HG02885 (cell line): Measurements from ENCODE around the gene IFNG-AS1.

ENCODE experiments used
- ATAC-seq: cut with Tn5 transposase; IDR thresholded peaks from one replicate; pipeline ENCODE4 v1.9.1; 2021; ENCODE audit warnings: mild to moderate bottlenecking; ENCODE audit not compliant: unreplicated experiment, poor library complexity

IFNG-AS1 gene

DNA sequence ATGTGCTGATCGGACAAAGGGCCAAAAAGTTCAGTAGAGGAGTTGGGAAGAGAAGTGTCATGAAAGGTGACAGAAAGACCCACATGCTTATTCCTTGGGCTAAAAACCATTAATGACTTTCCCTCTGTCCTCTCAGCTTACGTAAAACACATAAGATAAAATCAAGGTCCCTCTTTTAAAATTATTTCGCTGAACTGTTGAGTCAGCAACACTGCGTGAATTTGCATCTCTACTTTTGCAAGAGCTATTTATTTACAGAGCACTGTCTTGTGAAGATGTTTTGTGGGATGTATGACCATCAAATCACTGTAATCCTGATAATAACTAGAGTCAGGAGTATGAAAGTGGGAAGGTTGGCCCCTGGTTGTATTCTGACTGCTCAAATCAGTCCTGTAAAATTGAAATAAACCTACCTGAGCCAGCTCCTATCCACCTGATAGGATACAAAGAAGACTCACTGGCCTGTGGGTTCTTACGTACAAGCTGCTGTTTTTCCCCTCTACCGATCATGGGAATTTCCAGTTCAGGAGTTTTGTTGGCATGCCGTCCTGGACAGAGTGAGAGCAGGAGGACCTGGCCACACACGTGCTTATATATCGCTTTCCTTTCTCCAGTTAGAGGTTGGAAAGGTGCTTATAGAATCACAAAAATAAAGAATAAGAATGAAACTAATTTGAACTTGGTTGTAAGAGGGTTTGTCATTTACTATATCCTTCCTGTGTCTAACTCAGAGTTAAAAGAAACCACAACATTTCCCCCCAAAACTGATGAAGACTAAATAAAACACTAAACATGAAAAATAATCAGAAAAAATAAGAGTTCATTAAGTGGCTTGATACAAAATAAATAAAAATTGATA is 42.9 kb downstream of the IFNG-AS1 start:
- ATAC-seq: no peak

DNA sequence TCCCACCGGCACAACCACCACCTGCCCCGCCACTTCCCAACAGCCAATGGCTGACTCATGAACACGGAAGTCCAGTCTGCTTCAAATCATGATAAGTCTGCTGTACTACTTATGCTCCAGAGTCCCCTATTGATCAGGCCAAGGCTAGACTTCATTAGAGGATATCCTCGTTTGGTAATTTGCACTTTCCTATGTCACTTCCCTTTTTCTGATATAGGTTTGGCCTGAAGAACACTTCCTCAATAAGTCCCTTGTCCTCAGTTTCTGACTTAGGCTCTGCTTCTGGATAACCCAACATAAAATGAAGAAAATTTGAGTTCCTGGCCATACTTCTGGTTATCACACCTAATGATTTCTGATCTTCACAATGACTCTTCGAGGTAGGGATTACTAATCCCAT is 45.3 kb downstream of the IFNG-AS1 start:
- ATAC-seq: no peak

DNA sequence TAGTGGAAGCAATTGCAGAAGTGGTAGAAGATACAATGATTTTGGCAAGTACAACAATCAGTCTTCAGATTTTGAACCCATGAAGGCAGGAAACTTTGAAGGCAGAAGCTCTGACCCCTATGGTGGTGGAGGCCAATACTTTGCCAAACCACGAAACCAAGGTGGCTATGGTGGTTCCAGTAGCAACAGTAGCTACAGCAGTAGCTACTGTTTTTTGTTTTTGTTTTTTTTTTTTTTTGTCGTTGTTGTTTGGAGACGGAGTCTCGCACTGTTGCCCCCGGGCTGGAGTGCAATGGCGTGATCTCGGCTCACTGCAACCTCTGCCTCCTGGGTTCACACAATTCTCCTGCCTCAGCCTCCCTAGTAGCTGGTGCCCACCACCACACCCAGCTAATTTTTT is 47.4 kb downstream of the IFNG-AS1 start:
- ATAC-seq: no peak

DNA sequence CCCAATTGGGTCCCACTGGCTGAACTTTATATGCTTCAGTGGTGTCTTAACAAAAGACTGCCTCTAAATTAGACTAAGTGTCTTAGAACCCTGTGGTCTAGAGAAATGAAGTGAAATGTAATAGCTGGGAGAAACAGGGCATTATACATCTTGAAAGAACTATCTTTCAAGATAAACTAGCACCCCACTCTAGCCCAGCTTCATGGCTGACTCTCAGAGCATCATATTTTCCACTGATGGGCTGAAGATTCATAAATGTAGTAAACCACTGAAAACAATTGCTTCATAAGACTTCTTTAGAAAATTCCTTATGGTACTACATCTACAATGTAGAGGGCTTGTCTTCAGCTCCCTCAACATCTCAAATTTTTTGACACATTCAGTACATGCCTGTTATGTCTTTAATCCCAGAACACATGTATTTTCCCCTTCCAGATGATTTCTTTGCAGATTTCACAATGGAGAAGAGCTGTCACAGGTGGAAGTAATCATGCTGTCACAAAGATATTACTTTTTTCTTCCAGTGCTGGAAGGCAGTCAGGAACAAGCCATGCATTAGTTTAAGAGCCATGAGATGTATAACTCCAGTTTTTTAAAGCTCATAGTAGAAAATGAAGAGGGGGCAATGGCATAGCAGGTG is 48.5 kb downstream of the IFNG-AS1 start:
- no peak for ATAC-seq

DNA sequence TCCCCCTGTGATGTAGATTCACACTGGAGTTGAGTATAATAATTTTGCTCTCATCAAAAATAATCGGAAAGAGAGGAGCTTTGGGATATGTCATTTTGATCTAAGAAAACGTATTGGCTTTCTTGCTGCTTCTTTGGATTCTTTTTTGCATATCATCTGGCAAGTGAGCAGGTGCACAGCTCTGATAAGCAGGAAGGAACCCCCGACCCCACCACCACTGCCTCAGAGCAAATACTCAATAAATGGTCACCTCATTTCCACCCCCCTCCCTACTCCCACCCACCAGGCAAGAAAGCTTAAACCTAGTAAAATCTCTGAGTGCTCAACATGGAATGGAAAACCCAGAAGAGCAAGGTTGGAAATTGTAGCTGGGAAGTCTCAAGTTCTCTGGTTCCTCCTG is 49.4 kb downstream of the IFNG-AS1 start:
- no peak for ATAC-seq

DNA sequence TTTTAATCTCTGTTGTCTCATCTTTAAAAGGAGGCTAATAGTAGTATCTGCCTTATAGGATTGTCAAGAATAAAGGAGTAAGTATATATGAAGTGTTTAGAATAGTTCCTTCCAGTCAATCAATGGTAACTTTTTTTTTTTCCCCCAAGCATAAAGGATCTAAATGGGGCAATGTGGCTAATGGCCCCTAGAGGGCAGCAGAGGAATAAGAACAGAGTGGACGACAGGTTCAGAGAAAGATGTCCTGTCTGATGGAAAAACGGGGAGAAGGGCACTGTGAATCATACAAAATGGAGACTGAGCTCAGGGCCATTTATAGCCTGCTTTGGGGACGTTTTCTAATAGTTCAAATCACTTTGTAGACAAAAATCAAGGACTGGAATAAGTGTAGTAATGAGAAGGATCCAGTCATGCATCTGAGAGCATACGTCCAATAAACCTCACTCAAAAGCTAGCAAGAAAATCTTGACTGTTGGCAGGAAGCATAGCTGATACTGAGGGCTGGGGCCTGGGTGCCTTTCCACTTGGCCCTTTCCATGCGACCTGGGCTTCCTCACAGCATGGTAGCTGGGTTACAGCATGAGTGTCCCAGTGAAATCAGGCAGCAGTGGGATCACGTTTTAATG is 51.3 kb downstream of the IFNG-AS1 start:
- ATAC-seq: peak; percentile 51

DNA sequence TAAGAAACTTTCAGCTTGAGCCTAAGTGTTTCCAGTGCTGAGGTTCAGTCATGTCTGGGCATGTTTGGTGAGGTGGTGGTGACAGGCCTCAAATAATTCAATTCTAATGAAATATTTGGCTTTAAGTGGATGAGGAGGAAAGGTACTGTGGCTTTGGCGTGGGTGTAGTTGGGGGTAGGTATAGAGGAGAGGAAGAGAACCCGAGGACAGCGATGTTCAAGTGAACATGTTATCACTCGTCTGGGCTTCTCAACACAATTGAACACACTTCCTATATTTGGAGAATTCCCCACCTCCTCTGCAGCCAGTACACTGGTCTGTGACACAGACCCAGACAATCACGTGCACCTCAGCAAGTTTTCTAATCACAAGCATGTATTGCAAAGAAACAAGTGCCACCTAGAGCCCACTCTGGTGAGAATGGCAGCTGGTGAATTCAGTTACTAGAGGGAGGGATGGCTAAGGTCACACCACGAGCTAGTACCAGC is 53.0 kb downstream of the IFNG-AS1 start:
- peak; percentile 83 for ATAC-seq

DNA sequence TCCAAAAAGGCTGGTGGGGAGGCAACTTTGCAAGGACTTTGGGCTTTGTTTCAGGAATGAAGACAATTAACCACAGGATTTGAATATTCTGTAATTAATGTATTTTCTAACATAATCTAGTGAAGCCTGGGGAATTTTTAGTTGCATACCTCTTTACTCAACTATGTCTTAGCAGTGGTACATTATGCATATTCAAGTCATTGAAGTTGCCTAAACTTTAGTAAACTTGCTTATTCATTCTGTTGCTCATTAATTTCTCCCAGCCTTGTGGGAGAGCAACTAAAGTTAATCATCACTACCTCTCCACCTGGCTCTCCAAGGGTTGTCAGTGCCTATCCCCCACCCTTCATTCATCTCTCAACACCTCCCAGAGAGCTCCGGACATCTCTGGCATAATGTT is 54.2 kb downstream of the IFNG-AS1 start:
- ATAC-seq: no peak

DNA sequence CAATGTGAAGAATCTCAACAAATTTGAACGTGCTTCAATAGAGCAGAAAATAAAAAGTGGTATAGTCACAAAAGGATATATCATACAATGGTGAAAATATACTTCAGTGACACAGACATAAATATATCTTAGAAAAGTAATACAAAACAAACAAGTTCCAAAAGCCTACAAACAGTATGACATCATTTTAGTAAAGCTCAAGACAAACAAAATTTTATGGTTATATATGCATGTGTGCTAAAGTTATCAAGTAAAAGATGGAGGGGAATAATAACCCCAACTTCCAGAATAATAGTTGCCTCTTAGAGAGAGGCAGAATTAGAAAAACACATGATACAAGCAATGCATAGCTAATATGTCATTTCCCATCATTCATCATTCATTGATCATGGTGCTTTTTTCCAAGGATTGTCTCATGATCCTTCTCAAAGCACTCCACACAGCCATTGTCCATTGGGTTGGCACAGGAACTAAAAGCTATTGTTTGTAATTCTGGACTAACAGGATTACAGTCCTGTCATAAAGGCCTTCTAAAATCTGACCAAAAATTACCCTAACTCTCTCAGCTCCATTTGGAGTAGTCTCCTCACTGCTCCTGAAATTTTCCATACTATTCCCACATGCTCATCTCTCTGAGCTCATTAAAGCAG is 59.5 kb downstream of the IFNG-AS1 start:
- ATAC-seq: no peak

DNA sequence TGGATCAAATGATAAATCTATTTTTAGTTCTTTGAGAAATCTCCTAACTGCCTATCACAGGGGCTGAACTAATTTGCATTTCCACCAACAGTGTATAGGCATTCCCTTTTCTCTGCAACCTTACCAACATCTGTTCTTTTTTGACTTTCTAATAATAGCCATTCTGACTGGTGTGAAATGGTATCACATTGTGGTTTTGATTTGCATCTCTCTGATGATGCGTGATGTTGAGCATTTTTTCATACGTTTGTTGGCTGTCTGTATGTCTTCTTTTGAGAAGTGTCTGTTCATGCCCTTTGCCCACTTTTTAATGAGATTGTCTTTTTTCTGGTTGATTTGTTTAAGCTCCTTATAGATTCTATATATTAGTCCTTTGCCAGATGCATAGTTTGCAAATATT is 67.1 kb downstream of the IFNG-AS1 start:
- ATAC-seq: no peak

DNA sequence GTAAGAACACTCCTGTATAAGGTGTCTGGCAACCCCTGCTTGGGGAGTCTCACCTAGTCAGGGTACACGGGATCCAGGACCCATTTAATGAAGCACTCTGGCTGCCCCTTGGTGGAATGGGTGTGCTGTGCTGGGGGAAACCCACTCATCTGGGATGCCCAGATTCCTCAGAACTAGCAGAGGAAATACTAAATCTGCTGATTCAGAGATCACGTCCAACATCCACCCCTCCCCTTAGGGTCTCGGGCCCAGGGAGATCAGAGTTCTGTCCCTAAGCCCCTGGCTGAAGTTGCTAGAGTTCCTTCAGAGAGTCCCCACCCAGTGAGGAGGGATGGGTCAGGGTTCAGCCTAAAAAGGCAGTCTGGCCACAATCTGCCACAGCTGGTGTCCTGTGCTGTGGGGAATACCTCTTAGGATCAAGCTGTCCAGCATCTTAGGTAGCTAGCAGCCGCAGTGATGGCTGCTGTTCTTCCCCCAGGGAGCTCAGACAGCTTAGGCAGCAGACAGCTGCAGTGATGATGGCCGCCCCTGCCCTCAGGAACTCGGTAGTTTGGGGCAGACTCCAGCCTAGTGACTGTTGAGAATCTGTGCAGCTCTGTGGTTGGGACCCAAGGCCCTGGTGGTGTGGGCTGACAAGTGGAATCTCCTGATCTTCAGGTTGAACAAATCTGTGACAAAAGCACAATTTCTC is 74.8 kb downstream of the IFNG-AS1 start:
- no peak for ATAC-seq

DNA sequence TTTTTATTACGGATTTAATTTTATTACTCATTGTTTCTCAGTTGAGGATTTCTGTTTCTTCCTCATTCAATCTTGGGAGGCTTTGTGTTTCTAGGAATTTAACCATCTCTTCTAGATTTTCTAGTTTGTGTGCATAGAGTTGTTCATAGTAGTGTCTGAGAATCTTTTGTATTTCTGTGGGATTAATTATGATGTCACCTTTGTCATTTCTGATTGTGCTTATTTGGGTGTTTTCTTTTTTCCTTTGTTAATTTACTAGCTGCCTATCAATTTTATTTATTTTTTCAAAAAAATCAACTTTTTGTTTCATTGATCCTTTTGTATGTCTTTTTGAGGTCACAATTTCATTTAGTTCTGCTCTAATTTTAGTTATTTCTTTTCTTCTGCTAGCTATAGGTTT is 75.9 kb downstream of the IFNG-AS1 start:
- ATAC-seq: no peak

DNA sequence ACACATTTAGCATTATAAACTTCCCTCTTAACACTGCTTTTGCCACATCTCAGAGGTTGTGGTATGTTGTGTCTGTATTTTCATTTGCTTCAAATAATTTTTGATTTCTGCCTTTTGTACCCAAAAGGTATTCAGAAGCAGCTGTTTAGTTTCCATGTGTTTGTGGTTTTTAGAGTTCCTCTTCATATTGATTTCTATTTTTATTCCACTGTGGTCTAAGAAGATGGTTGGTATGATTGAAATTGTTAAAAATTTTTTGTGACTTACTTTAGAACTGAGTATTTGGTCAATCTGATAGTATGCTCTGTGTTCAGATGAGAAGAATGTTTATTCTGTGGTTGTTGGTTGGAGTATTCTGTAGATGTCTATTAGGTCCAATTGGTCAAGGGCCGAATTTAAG is 76.4 kb downstream of the IFNG-AS1 start:
- ATAC-seq: no peak

DNA sequence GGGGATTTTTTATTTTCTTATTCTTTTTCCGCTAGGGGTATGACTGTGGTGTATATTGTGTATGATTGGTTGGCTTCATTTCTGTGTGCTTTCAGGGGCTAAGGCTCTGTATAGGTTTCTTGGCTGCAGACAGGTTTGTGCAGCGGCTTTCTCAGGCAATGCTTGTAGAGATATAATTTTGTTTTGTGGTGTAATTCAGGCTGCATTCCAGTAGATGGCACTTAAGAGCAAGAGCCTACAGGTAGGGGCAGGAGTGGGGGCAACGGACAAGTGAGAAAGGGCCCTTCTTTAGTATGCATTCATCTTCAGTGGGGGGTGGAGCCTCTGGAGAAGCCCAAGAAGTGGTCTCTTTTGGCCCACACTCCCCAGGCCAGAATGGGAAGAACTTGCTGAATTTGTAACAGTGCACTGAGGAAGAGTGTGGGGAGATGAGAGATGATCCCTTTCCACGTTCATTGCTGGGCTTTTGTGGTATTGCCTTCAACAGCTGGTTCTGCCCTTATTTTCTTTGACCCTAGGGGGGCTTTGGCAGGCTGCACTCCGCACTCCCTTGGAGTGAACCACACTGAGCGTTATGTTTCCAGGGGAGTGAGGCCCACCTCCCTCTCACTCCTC is 78.6 kb downstream of the IFNG-AS1 start:
- no peak for ATAC-seq

DNA sequence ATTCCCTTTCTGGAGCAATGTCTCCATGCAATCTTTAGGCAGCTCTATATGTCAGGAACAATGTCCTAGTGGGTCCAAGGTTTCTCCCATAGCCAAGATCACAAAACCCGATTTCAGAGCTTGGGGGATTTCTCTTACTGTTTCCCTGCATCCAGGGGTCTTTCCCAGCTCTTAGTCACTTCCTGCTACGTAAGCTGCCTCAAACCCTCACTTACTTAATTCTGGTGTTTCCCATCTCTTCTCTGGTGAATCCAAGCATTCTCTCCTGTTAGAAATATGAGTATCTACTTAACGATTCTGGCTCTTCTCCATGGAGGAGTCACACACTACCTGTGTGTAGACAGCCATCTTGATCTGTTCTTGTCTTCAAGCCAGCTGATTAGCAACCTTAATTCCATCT is 80.0 kb downstream of the IFNG-AS1 start:
- no peak for ATAC-seq
